ENCODE data around the gene MBD4. TPM values are rescaled to one million over a fixed set of nuclear protein-coding genes. Genes with fewer than 3 reads are reported as not detected.

MBD4 gene
- total and polyA plus RNA-seq, 2 donors (not counting 1 experiment from before 2014, with no cell fraction given) = 95.7 to 140 TPM

DNA sequence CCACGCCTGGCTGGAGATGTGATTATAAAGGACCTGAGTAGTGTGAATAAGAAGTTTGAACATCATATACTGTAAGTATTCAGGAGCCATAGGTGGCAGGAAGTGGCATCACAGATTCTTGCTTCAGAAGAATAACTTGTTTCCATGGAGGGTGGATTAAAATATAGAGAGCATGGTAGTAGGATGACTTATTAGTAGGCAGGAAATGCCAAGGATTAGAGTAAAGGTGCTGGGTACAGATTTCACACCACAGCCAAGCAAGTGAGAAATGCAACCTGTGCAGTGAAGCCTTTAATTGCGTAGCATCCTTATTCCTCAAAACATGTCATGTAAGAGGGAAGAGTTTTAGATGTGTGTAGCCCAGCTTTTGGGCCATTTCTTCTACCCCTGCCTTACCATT lies 31.1 kb upstream of the MBD4 start:
- H3K27ac Mint-ChIP-seq = no peak overlapping the region
- no peaks in the 10 kb centered on the region for H3K9me3 Mint-ChIP-seq (ENCODE audit: insufficient read depth)
- no peak overlapping the region for H3K4me3 Mint-ChIP-seq

DNA sequence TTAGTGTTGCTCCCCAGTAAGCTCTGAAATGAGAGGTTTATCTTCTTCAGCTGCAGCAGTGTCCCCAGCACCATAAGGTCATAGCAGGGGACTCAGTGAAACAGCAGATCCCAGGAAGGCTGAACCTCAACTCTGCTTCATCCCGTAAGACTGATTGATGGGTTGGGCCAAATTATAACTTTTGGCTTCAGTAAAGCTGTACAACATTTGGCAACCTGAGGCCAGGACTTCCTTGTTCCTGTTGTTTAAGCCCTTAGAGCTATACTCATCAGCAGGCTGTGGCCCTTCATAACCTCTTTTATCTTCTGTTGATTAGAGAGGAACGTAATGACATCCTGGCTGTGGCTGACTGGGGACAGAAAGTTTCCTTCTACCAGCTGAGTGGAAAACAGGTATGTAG lies 29.3 kb upstream of the MBD4 start:
- no peak overlapping the region for H3K27ac ChIP-seq (ENCODE audit: low read length in 2 of 2)
- H3K4me2 ChIP-seq (replicated peaks; ENCODE audit: low read depth, low read length, poor library complexity, severe bottlenecking) = no peak overlapping the region
- no peaks in the 10 kb centered on the region for H3K79me2 ChIP-seq (ENCODE audit: control insufficient read depth, insufficient read depth, low read length)
- no peaks in the 10 kb centered on the region for H3K4me1 ChIP-seq (ENCODE audit: control insufficient read depth in 2 of 2, insufficient read depth in 2 of 2, low read length in 2 of 2)
- DNase-seq (no peak), ATAC-seq (ENCODE audit: low read depth) (no peak)
- CTCF ChIA-PET = no interaction called here
- no peak overlapping the region for H3K9ac ChIP-seq (ENCODE audit: low read length)
- TF ChIP-seq EZH2 (IDR thresholded peaks at IDR 0.05; ENCODE audit: borderline replicate concordance, insufficient read depth, low read depth, low read length, poor library complexity, severe bottlenecking) = no peak
- TF ChIP-seq, protein P1, sequence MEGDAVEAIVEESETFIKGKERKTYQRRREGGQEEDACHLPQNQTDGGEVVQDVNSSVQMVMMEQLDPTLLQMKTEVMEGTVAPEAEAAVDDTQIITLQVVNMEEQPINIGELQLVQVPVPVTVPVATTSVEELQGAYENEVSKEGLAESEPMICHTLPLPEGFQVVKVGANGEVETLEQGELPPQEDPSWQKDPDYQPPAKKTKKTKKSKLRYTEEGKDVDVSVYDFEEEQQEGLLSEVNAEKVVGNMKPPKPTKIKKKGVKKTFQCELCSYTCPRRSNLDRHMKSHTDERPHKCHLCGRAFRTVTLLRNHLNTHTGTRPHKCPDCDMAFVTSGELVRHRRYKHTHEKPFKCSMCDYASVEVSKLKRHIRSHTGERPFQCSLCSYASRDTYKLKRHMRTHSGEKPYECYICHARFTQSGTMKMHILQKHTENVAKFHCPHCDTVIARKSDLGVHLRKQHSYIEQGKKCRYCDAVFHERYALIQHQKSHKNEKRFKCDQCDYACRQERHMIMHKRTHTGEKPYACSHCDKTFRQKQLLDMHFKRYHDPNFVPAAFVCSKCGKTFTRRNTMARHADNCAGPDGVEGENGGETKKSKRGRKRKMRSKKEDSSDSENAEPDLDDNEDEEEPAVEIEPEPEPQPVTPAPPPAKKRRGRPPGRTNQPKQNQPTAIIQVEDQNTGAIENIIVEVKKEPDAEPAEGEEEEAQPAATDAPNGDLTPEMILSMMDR (IDR thresholded peaks at IDR 0.05) = no peak
- 100% methylated on average over 1 of the region's 2 CpGs for whole genome bisulfite sequencing (ENCODE audit: insufficient coverage)
- H3K9me3 ChIP-seq (ENCODE audit: control extremely low read depth in 1 of 3, control insufficient read depth in 2 of 3, insufficient read depth in 1 of 3, low read length in 2 of 3) = no peaks in the 10 kb centered on the region
- no peak overlapping the region for H3K4me3 ChIP-seq (ENCODE audit: control extremely low read depth in 1 of 5, extremely low read depth in 1 of 5, insufficient read depth in 1 of 5, low read depth in 2 of 5, low read length in 4 of 5)
- Mint-ChIP-seq H3K4me3 (no peak overlapping the region), H3K9me3 (ENCODE audit: insufficient read depth) (no peaks in the 10 kb centered on the region), H3K4me1 (no peaks in the 10 kb centered on the region), H3K27me3 (no peaks in the 10 kb centered on the region), H3K27ac (no peak overlapping the region)
- no peaks in the 10 kb centered on the region for H4K20me1 ChIP-seq (ENCODE audit: control insufficient read depth, insufficient read depth, low read length, poor library complexity, severe bottlenecking)
- H3K27me3 ChIP-seq (replicated peaks in 1 of 4; ENCODE audit: control extremely low read depth in 1 of 4, control insufficient read depth in 3 of 4, insufficient read depth in 4 of 4, low read length in 3 of 4) = no peaks in the 10 kb centered on the region
- peaks cover 1 to 6% of the 10 kb centered on the region in 2 experiments for H3K36me3 ChIP-seq (replicated peaks in 1 of 2; ENCODE audit: control extremely low read depth in 1 of 2, control insufficient read depth in 1 of 2, extremely low read depth in 1 of 2, insufficient read depth in 2 of 2, low read length in 1 of 2)
- no peak overlapping the region for H2AFZ ChIP-seq (ENCODE audit: insufficient read depth, low read depth, low read length, poor library complexity, severe bottlenecking)
- POLR2A ChIA-PET = no interaction called here
- intact Hi-C loops (cut with micrococcal nuclease) = no loop called here

More for the DNA sequence above, 31.1 kb upstream of the MBD4 start:
- no peaks in the 10 kb centered on the region for H3K27me3 Mint-ChIP-seq
- ChIA-PET CTCF (no interaction called here), POLR2A (no interaction called here)
- TF ChIP-seq, protein P1 (IDR thresholded peaks at IDR 0.05) = no peak
- no peak for TF ChIP-seq EZH2 (IDR thresholded peaks at IDR 0.05; ENCODE audit: borderline replicate concordance, insufficient read depth, low read depth, low read length, poor library complexity, severe bottlenecking)
- Histone ChIP-seq H3K4me2 (replicated peaks; ENCODE audit: low read depth, low read length, poor library complexity, severe bottlenecking) (no peak overlapping the region), H3K36me3 (replicated peaks in 1 of 2; ENCODE audit: control extremely low read depth in 1 of 2, control insufficient read depth in 1 of 2, extremely low read depth in 1 of 2, insufficient read depth in 2 of 2, low read length in 1 of 2) (peaks cover 0 to 4% of the 10 kb centered on the region in 2 experiments), H3K79me2 (ENCODE audit: control insufficient read depth, insufficient read depth, low read length) (no peaks in the 10 kb centered on the region), H3K9ac (ENCODE audit: low read length) (no peak overlapping the region), H3K9me3 (ENCODE audit: control extremely low read depth in 1 of 3, control insufficient read depth in 2 of 3, insufficient read depth in 1 of 3, low read length in 2 of 3) (no peaks in the 10 kb centered on the region), H3K27ac (ENCODE audit: low read length in 2 of 2) (no peak overlapping the region), H3K4me1 (ENCODE audit: control insufficient read depth in 2 of 2, insufficient read depth in 2 of 2, low read length in 2 of 2) (no peaks in the 10 kb centered on the region), H2AFZ (ENCODE audit: insufficient read depth, low read depth, low read length, poor library complexity, severe bottlenecking) (no peak overlapping the region), H3K4me3 (ENCODE audit: control extremely low read depth in 1 of 5, extremely low read depth in 1 of 5, insufficient read depth in 1 of 5, low read depth in 2 of 5, low read length in 4 of 5) (no peak overlapping the region), H3K27me3 (replicated peaks in 1 of 4; ENCODE audit: control extremely low read depth in 1 of 4, control insufficient read depth in 3 of 4, insufficient read depth in 4 of 4, low read length in 3 of 4) (no peaks in the 10 kb centered on the region), H4K20me1 (ENCODE audit: control insufficient read depth, insufficient read depth, low read length, poor library complexity, severe bottlenecking) (no peaks in the 10 kb centered on the region)
- ATAC-seq (ENCODE audit: low read depth) = no peak
- 100% methylated on average over 1 of the region's 2 CpGs for WGBS (ENCODE audit: insufficient coverage)
- intact Hi-C loops (cut with micrococcal nuclease) = no loop called here
- DNase-seq = no peak
- H3K4me1 Mint-ChIP-seq = no peaks in the 10 kb centered on the region
